ENCODE data around the gene RMI2.

The RMI2 gene

DNA sequence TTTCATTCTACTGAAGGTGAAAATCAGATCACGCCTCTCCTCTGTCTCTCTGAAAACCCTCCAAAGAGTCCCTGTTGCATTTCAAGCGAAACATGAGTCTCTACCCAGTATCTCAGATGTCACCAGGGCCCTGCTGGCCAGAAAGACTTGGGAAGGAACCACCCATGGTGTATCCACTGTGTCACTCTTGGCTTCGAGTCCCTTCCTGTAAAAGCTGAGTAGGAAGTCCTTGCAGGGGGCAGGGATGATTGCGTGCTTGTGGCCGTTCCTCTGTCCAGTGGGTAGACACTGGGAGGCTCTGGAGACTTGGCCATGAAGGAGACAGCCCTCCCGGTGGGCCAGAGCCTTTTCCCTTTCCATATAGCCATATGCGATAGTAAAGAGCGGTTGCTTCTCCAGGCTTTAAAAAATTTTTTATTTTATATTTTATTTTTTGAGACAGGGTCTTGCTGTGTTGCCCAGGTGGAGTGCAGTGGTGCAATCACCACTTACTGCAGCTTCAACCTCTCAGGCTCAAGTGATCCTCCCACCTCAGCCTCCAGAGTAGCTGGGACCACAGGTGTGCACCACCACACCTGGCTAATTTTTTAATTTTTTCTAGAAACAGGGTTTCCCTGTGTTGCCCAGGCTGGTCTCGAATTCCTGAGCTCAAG, 19.0 kb upstream of the RMI2 start (continued):
- TF ChIP-seq, protein P1, sequence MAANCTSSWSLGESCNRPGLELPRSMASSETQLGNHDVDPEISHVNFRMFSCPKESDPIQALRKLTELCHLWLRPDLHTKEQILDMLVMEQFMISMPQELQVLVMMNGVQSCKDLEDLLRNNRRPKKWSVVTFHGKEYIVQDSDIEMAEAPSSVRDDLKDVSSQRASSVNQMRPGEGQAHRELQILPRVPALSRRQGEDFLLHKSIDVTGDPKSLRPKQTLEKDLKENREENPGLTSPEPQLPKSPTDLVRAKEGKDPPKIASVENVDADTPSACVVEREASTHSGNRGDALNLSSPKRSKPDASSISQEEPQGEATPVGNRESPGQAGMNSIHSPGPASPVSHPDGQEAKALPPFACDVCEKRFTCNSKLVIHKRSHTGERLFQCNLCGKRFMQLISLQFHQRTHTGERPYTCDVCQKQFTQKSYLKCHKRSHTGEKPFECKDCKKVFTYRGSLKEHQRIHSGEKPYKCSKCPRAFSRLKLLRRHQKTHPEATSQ (tag by site-specific recombination; IDR thresholded peaks at IDR 0.05), result no peak

DNA sequence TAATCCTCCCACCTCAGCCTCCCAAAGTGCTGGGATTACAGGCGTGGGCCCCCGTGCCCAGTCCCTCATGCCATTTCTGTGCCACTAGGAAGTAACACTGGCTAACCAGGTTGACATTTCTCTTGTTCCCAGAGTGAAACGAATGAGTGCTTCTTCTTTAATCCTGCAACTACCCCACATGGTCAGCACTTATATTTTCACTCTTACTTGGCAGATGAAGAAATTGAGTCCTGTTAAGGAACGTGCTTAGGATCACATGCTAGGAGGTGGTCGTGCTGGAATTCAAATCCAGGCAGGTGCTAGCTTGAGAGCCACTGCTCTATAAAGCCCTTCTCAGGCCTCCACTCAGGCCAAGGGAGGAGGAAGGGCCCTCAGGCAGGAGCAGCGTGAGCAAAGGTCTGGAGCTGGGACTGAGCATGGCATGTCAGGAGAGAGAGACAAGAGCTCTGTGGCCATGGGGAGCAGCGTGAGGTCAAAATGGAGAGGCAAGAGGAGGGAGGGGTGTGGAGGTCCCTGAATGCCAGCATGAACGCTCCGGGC, 18.5 kb upstream of the RMI2 start:
- CTCF ChIA-PET, result interaction anchor here (0.6 kb wide), 1 partner anchor 26 kb away, joined by 5 read pairs; no protein-coding TSS in a partner anchor
- H3K27ac ChIP-seq (ENCODE audit: extremely low read depth, low read depth, low read length), result no peak overlapping the region
- no peak overlapping the region for H3K4me3 ChIP-seq (ENCODE audit: low read depth, low read length)

DNA sequence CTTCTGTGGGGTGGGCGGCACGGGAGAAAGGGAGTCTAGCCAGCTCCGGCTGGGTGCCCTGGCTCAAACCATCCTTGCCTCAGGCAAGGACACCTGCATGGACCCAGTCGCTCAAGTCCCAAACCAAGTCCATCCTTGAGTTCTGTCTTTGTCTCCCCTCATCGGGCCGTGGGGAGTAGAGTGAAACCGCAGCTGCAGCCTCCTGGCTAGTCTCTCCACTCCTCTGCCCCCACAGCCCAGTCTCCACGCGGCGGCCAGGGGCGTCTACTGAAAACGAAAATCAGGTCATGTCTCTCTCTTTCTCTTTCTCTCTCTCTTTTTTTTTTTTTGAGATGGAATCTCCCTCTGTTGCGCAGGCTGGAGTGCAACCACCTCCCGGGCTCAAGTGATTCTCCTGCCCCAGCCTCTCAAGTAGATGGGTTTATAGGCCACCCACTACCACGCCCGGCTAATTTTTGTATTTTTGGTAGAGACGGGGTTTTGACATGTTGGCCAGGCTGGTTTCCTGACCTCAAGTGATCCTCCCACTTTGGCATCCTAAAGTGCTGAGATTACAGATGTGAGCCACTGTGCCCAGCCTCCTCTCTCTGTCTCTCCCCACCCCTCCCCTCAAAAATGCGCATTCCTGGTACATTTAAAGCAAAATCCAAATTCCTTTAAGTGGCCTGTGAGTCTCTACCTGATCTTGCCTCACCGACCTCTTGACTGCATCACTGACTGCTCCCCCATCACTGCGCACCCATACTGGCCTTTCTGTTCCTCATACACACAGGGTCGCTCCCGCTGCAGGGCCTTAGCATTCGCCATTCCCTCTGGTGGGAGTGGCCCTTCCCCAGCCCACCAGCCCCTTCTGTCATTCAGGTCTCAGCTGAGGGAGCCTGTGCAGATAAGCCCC, 17.7 kb upstream of the RMI2 start:
- ChIA-PET POLR2A (no interaction called here), CTCF (interaction anchor here (0.6 kb wide), 1 partner anchor 26 kb away, joined by 5 read pairs; no protein-coding TSS in a partner anchor)
- H3K4me3 ChIP-seq (ENCODE audit: low read depth, low read length), result no peak overlapping the region
- no peaks in the 10 kb centered on the region for H3K36me3 ChIP-seq (ENCODE audit: control insufficient read depth in 2 of 2, insufficient read depth in 1 of 2, low read length in 2 of 2)
- H3K9me3 ChIP-seq (ENCODE audit: control insufficient read depth, insufficient read depth, low read depth, low read length), result no peaks in the 10 kb centered on the region
- no peaks in the 10 kb centered on the region for H3K4me1 ChIP-seq (ENCODE audit: control insufficient read depth, insufficient read depth, low read length)
- no peak overlapping the region for H3K27ac ChIP-seq (ENCODE audit: extremely low read depth, low read depth, low read length)
- TF ChIP-seq MEIS1 (CRISPR knock-in tag; IDR thresholded peaks at IDR 0.05; ENCODE audit: borderline replicate concordance), result no peak
- TF ChIP-seq ZNF707 (tag by site-specific recombination; IDR thresholded peaks at IDR 0.05), result no peak
- TF ChIP-seq ZBTB48 (tag by site-specific recombination; IDR thresholded peaks at IDR 0.05), result no peak
- TF ChIP-seq ZNF174 (tag by site-specific recombination; IDR thresholded peaks at IDR 0.05), result no peak
- TF ChIP-seq ZNF214 (tag by site-specific recombination; IDR thresholded peaks at IDR 0.05; ENCODE audit: borderline replicate concordance), result no peak
- no peak for TF ChIP-seq KLF16 (tag by site-specific recombination; IDR thresholded peaks at IDR 0.05)
- no peak for TF ChIP-seq GLIS1 (tag by site-specific recombination; IDR thresholded peaks at IDR 0.05)
- TF ChIP-seq, protein P2, sequence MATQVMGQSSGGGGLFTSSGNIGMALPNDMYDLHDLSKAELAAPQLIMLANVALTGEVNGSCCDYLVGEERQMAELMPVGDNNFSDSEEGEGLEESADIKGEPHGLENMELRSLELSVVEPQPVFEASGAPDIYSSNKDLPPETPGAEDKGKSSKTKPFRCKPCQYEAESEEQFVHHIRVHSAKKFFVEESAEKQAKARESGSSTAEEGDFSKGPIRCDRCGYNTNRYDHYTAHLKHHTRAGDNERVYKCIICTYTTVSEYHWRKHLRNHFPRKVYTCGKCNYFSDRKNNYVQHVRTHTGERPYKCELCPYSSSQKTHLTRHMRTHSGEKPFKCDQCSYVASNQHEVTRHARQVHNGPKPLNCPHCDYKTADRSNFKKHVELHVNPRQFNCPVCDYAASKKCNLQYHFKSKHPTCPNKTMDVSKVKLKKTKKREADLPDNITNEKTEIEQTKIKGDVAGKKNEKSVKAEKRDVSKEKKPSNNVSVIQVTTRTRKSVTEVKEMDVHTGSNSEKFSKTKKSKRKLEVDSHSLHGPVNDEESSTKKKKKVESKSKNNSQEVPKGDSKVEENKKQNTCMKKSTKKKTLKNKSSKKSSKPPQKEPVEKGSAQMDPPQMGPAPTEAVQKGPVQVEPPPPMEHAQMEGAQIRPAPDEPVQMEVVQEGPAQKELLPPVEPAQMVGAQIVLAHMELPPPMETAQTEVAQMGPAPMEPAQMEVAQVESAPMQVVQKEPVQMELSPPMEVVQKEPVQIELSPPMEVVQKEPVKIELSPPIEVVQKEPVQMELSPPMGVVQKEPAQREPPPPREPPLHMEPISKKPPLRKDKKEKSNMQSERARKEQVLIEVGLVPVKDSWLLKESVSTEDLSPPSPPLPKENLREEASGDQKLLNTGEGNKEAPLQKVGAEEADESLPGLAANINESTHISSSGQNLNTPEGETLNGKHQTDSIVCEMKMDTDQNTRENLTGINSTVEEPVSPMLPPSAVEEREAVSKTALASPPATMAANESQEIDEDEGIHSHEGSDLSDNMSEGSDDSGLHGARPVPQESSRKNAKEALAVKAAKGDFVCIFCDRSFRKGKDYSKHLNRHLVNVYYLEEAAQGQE (tag by site-specific recombination; IDR thresholded peaks at IDR 0.05), result no peak
- TF ChIP-seq ZNF2 (tag by site-specific recombination; IDR thresholded peaks at IDR 0.05), result no peak
- no peak for TF ChIP-seq ZNF626 (tag by site-specific recombination; IDR thresholded peaks at IDR 0.05)
- no peak for TF ChIP-seq MZF1 (tag by site-specific recombination; IDR thresholded peaks at IDR 0.05; ENCODE audit: borderline replicate concordance)
- no peak for TF ChIP-seq ZNF416 (tag by site-specific recombination; IDR thresholded peaks at IDR 0.05)

More for the DNA sequence above, 18.5 kb upstream of the RMI2 start:
- H3K9me3 ChIP-seq (ENCODE audit: control insufficient read depth, insufficient read depth, low read depth, low read length), result no peaks in the 10 kb centered on the region
- TF ChIP-seq ZNF221 (tag by site-specific recombination; IDR thresholded peaks at IDR 0.05; ENCODE audit: borderline replicate concordance), result no peak
- TF ChIP-seq, protein P3, sequence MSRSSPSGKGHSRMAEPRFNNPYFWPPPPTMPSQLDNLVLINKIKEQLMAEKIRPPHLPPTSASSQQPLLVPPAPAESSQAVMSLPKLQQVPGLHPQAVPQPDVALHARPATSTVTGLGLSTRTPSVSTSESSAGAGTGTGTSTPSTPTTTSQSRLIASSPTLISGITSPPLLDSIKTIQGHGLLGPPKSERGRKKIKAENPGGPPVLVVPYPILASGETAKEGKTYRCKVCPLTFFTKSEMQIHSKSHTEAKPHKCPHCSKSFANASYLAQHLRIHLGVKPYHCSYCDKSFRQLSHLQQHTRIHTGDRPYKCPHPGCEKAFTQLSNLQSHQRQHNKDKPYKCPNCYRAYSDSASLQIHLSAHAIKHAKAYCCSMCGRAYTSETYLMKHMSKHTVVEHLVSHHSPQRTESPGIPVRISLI (tag by site-specific recombination; IDR thresholded peaks at IDR 0.05), result no peak
- TF ChIP-seq, protein P4, sequence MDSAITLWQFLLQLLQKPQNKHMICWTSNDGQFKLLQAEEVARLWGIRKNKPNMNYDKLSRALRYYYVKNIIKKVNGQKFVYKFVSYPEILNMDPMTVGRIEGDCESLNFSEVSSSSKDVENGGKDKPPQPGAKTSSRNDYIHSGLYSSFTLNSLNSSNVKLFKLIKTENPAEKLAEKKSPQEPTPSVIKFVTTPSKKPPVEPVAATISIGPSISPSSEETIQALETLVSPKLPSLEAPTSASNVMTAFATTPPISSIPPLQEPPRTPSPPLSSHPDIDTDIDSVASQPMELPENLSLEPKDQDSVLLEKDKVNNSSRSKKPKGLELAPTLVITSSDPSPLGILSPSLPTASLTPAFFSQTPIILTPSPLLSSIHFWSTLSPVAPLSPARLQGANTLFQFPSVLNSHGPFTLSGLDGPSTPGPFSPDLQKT (IDR thresholded peaks at IDR 0.05; ENCODE audit: borderline replicate concordance, low read depth, low read length), result no peak
- TF ChIP-seq ZNF596 (tag by site-specific recombination; IDR thresholded peaks at IDR 0.05), result no peak
- TF ChIP-seq ZNF302 (tag by site-specific recombination; IDR thresholded peaks at IDR 0.05; ENCODE audit: low read depth), result no peak
- no peak for TF ChIP-seq BCL11B (tag by site-specific recombination; IDR thresholded peaks at IDR 0.05; ENCODE audit: low read depth)
- no peak for TF ChIP-seq ZNF747 (tag by site-specific recombination; IDR thresholded peaks at IDR 0.05)
- no peak for TF ChIP-seq ZIC2 (tag by site-specific recombination; IDR thresholded peaks at IDR 0.05)
- TF ChIP-seq ZNF707 (tag by site-specific recombination; IDR thresholded peaks at IDR 0.05), result no peak
- TF ChIP-seq KLF10 (tag by site-specific recombination; IDR thresholded peaks at IDR 0.05), result no peak
- no peak for TF ChIP-seq ZSCAN23 (tag by site-specific recombination; IDR thresholded peaks at IDR 0.05)
- TF ChIP-seq, protein P5, sequence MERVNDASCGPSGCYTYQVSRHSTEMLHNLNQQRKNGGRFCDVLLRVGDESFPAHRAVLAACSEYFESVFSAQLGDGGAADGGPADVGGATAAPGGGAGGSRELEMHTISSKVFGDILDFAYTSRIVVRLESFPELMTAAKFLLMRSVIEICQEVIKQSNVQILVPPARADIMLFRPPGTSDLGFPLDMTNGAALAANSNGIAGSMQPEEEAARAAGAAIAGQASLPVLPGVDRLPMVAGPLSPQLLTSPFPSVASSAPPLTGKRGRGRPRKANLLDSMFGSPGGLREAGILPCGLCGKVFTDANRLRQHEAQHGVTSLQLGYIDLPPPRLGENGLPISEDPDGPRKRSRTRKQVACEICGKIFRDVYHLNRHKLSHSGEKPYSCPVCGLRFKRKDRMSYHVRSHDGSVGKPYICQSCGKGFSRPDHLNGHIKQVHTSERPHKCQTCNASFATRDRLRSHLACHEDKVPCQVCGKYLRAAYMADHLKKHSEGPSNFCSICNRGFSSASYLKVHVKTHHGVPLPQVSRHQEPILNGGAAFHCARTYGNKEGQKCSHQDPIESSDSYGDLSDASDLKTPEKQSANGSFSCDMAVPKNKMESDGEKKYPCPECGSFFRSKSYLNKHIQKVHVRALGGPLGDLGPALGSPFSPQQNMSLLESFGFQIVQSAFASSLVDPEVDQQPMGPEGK (tag by site-specific recombination; IDR thresholded peaks at IDR 0.05), result no peak
- no peak for TF ChIP-seq ZNF791 (tag by site-specific recombination; IDR thresholded peaks at IDR 0.05)
- no peak for TF ChIP-seq ZSCAN16 (tag by site-specific recombination; IDR thresholded peaks at IDR 0.05)
- POLR2A ChIA-PET, result no interaction called here
- H3K4me1 ChIP-seq (ENCODE audit: control insufficient read depth, insufficient read depth, low read length), result no peaks in the 10 kb centered on the region
- H3K36me3 ChIP-seq (ENCODE audit: control insufficient read depth in 2 of 2, insufficient read depth in 1 of 2, low read length in 2 of 2), result no peaks in the 10 kb centered on the region
